Muscle of arm (tissue), 12 donors: ENCODE measurements around the gene FYTTD1. TPM values are rescaled to one million over a fixed set of nuclear protein-coding genes. Genes with fewer than 3 reads are reported as not detected.

ENCODE experiments used
- DNase-seq: peaks from one replicate; pipeline ENCODE4 v3.0.0-alpha.2; 2013
- polyA plus RNA-seq, 12 donors: library from polyadenylated mRNA; unstranded; fragments of 120-200 nt; gene quantifications; one replicate each; pipeline ENCODE4 v1.2.1, GENCODE V29; 2013; ENCODE audit not compliant: insufficient read length in 12 of 12

The FYTTD1 gene
- polyA plus RNA-seq, 12 donors = 43.7 to 90.0 (median 76.2) TPM; not detected in 1

- DNase-seq = peak; percentile 19
These were observed 13.6 kb upstream of the FYTTD1 start for GRCh38 chr3:197736010-197736490.

- peak; percentile 93 for DNase-seq
These were observed 13.0 kb upstream of the FYTTD1 start, which contains the start of gene RUBCN for GRCh38 chr3:197736491-197737318. Gene RUBCN, minus strand, starts transcription at chr3:197736904. Its CDS starts 185 bp downstream, at chr3:197736719.

- no peak for DNase-seq
These were observed 12.4 kb upstream of the FYTTD1 start for GRCh38 chr3:197737319-197737649.

GRCh38 chr3:197737749-197738462, 11.8 kb upstream of the FYTTD1 start:
- no peak for DNase-seq

- DNase-seq = no peak
These were observed 6.9 kb upstream of the FYTTD1 start for GRCh38 chr3:197742787-197743186.

GRCh38 chr3:197746209-197746608, 3.5 kb upstream of the FYTTD1 start:
- DNase-seq = no peak

GRCh38 chr3:197746801-197747237, 2.9 kb upstream of the FYTTD1 start:
- no peak for DNase-seq

- DNase-seq = no peak
These were observed 927 bp upstream of the FYTTD1 start for GRCh38 chr3:197748597-197749314.

- no peak for DNase-seq
These were observed 425 bp upstream of the FYTTD1 start for GRCh38 chr3:197749315-197749600.

- DNase-seq = peak; percentile 61
These were observed 731 bp downstream of the FYTTD1 start for GRCh38 chr3:197750396-197750831.

GRCh38 chr3:197750858-197751737, 1.4 kb downstream of the FYTTD1 start:
- peak; percentile 25 for DNase-seq

GRCh38 chr3:197752107-197752506, 2.4 kb downstream of the FYTTD1 start:
- DNase-seq = no peak

GRCh38 chr3:197753263-197753662, 3.6 kb downstream of the FYTTD1 start:
- DNase-seq = no peak

- DNase-seq = no peak
These were observed 7.0 kb downstream of the FYTTD1 start for GRCh38 chr3:197756704-197757103.

GRCh38 chr3:197758512-197758911, 8.8 kb downstream of the FYTTD1 start:
- DNase-seq = no peak

GRCh38 chr3:197761784-197762183, 12.1 kb downstream of the FYTTD1 start:
- no peak for DNase-seq

- no peak for DNase-seq
These were observed 25.6 kb downstream of the FYTTD1 start for GRCh38 chr3:197775317-197775716.

GRCh38 chr3:197782230-197782629, 32.5 kb downstream of the FYTTD1 start:
- no peak for DNase-seq

GRCh38 chr3:197784019-197784585, 34.4 kb downstream of the FYTTD1 start:
- no peak for DNase-seq

GRCh38 chr3:197787412-197787811, 37.7 kb downstream of the FYTTD1 start:
- no peak for DNase-seq

- DNase-seq = no peak
These were observed 39.6 kb downstream of the FYTTD1 start for GRCh38 chr3:197789309-197789708.
